HEK293 (cell line): ENCODE data around the gene C4orf50.

ENCODE experiments used
- CTCF ChIA-PET: fragments of 350-600 bp; formaldehyde crosslinking; extraction: SDS; loops from one replicate; lab custom pipeline; 2021; ENCODE audit warnings: antibody characterized with exemption; lab: Yijun Ruan, JAX
- POLR2A ChIA-PET: fragments of 300-600 bp; formaldehyde crosslinking; extraction: SDS; loops from one replicate; lab custom pipeline; 2020; ENCODE audit warnings: antibody characterized with exemption, inconsistent platforms; lab: Yijun Ruan, JAX
- H3K27ac ChIP-seq: fragments of 200-500 bp; sonication (Bioruptor generic); 2 replicates; pipeline ENCODE4 v1.5.1; 2014; ENCODE audit warnings: low read depth, low read length, control low read depth, inconsistent platforms; ENCODE audit errors: extremely low read depth
- H3K36me3 ChIP-seq, 2 experiments: fragments of 200-500 bp in 1 of 2; sonication (Bioruptor generic) in 1 of 2; 1 replicate in 1 of 2; 2 replicates in 1 of 2; pipeline ENCODE4 v1.5.1; 2014 to 2017; ENCODE audit warnings: inconsistent platforms in 2 of 2, low read length in 2 of 2; ENCODE audit not compliant: control insufficient read depth in 2 of 2, insufficient read depth in 1 of 2
- H3K4me1 ChIP-seq: fragments of 200-500 bp; sonication (Bioruptor generic); 2 replicates; pipeline ENCODE4 v1.5.1; 2014; ENCODE audit warnings: mild to moderate bottlenecking, low read length, inconsistent platforms; ENCODE audit not compliant: control insufficient read depth, insufficient read depth
- H3K4me3 ChIP-seq: 2 replicates; pipeline ENCODE4 v1.5.1; 2011; ENCODE audit warnings: low read depth, mild to moderate bottlenecking, control low read depth, low read length, moderate library complexity
- H3K9me3 ChIP-seq: fragments of 200-500 bp; sonication (Bioruptor generic); 2 replicates; pipeline ENCODE4 v1.5.1; 2014; ENCODE audit warnings: low read depth, low read length, inconsistent platforms; ENCODE audit not compliant: control insufficient read depth, insufficient read depth
- AEBP2 ChIP-seq: fragments of 450-650 bp; formaldehyde crosslinking; IDR thresholded peaks from 2 replicates; pipeline ENCODE4 v1.5.1; 2016; ENCODE audit warnings: missing biosample characterization, missing genetic modification characterization, borderline replicate concordance
- FEZF1 ChIP-seq: fragments of 450-650 bp; formaldehyde crosslinking; IDR thresholded peaks from 2 replicates; pipeline ENCODE4 v1.5.1; 2016; ENCODE audit warnings: missing biosample characterization, missing genetic modification characterization
- GLI2 ChIP-seq: fragments of 450-650 bp; formaldehyde crosslinking; IDR thresholded peaks from 2 replicates; pipeline ENCODE4; 2017; ENCODE audit warnings: missing biosample characterization, missing genetic modification characterization, low read depth, borderline replicate concordance
- KLF9 ChIP-seq: fragments of 450-650 bp; formaldehyde crosslinking; IDR thresholded peaks from 2 replicates; pipeline ENCODE4 v1.5.1; 2016; ENCODE audit warnings: missing biosample characterization, missing genetic modification characterization, low read depth
- PRDM2 ChIP-seq: fragments of 450-650 bp; formaldehyde crosslinking; IDR thresholded peaks from 2 replicates; pipeline ENCODE4 v1.5.1; 2016; ENCODE audit warnings: missing biosample characterization, missing genetic modification characterization, borderline replicate concordance
- PRDM6 ChIP-seq: fragments of 450-650 bp; formaldehyde crosslinking; IDR thresholded peaks from 2 replicates; pipeline ENCODE4 v1.5.1; 2017; ENCODE audit warnings: missing biosample characterization, missing genetic modification characterization
- YY1 ChIP-seq: fragments of 450-650 bp; formaldehyde crosslinking; IDR thresholded peaks from 2 replicates; pipeline ENCODE4 v1.5.1; 2018; ENCODE audit warnings: missing biosample characterization, missing genetic modification characterization
- ZBTB1 ChIP-seq: fragments of 450-650 bp; formaldehyde crosslinking; IDR thresholded peaks from 2 replicates; pipeline ENCODE4 v1.5.1; 2016; ENCODE audit warnings: missing biosample characterization, missing genetic modification characterization
- ZBTB6 ChIP-seq: fragments of 450-650 bp; formaldehyde crosslinking; IDR thresholded peaks from 2 replicates; pipeline ENCODE4 v1.5.1; 2017; ENCODE audit warnings: missing biosample characterization, missing genetic modification characterization
- ZFP41 ChIP-seq: fragments of 450-650 bp; formaldehyde crosslinking; IDR thresholded peaks from 2 replicates; pipeline ENCODE4 v1.5.1; 2016; ENCODE audit warnings: missing biosample characterization, missing genetic modification characterization, borderline replicate concordance
- ZFP69B ChIP-seq: fragments of 450-650 bp; formaldehyde crosslinking; IDR thresholded peaks from 2 replicates; pipeline ENCODE4 v1.5.1; 2016; ENCODE audit warnings: missing biosample characterization, missing genetic modification characterization
- ZNF112 ChIP-seq: fragments of 450-650 bp; formaldehyde crosslinking; IDR thresholded peaks from 2 replicates; pipeline ENCODE4 v1.5.0; 2017; ENCODE audit warnings: missing biosample characterization, missing genetic modification characterization
- ZNF148 ChIP-seq: fragments of 450-650 bp; formaldehyde crosslinking; IDR thresholded peaks from 2 replicates; pipeline ENCODE4 v1.5.0; 2017; ENCODE audit warnings: missing biosample characterization, missing genetic modification characterization, borderline replicate concordance
- ZNF155 ChIP-seq: fragments of 450-650 bp; formaldehyde crosslinking; IDR thresholded peaks from 2 replicates; pipeline ENCODE4 v1.5.1; 2016; ENCODE audit warnings: missing biosample characterization, missing genetic modification characterization
- ZNF19 ChIP-seq: fragments of 450-650 bp; formaldehyde crosslinking; IDR thresholded peaks from 2 replicates; pipeline ENCODE4; 2016; ENCODE audit warnings: missing biosample characterization, missing genetic modification characterization, low read depth
- ZNF274 ChIP-seq, 2 experiments: fragments of 200-500 bp in 1 of 2; fragments of 450-650 bp in 1 of 2; sonication (Bioruptor generic) in 1 of 2; formaldehyde crosslinking in 1 of 2; IDR thresholded peaks; 2 replicates each; pipeline versions ENCODE4 v1.5.1 to v1.6.1; 2014 to 2016; ENCODE audit warnings: borderline replicate concordance in 1 of 2, inconsistent platforms in 1 of 2, low read length in 1 of 2, missing biosample characterization in 1 of 2, missing genetic modification characterization in 1 of 2
- ZNF354C ChIP-seq: fragments of 450-650 bp; formaldehyde crosslinking; IDR thresholded peaks from 2 replicates; pipeline ENCODE4 v1.5.1; 2016; ENCODE audit warnings: missing biosample characterization, missing genetic modification characterization, low read depth, borderline replicate concordance
- ZNF426 ChIP-seq: fragments of 450-650 bp; formaldehyde crosslinking; IDR thresholded peaks from 2 replicates; pipeline ENCODE4 v1.5.1; 2017; ENCODE audit warnings: missing biosample characterization, missing genetic modification characterization, mild to moderate bottlenecking, inconsistent platforms, moderate library complexity
- ZNF48 ChIP-seq: fragments of 450-650 bp; formaldehyde crosslinking; IDR thresholded peaks from 2 replicates; pipeline ENCODE4 v1.5.1; 2016; ENCODE audit warnings: missing biosample characterization, missing genetic modification characterization
- ZNF521 ChIP-seq: fragments of 450-650 bp; formaldehyde crosslinking; IDR thresholded peaks from 2 replicates; pipeline ENCODE4 v1.5.1; 2017; ENCODE audit warnings: missing biosample characterization, mild to moderate bottlenecking, missing genetic modification characterization
- ZNF621 ChIP-seq: fragments of 450-650 bp; formaldehyde crosslinking; IDR thresholded peaks from 2 replicates; pipeline ENCODE4 v1.5.1; 2017; ENCODE audit warnings: missing biosample characterization, missing genetic modification characterization
- ZNF623 ChIP-seq: fragments of 450-650 bp; formaldehyde crosslinking; IDR thresholded peaks from 2 replicates; pipeline ENCODE4 v1.5.1; 2016; ENCODE audit warnings: missing biosample characterization, missing genetic modification characterization
- ZNF747 ChIP-seq: fragments of 450-650 bp; formaldehyde crosslinking; IDR thresholded peaks from 2 replicates; pipeline ENCODE4 v1.5.1; 2016; ENCODE audit warnings: missing biosample characterization, missing genetic modification characterization
- ZSCAN16 ChIP-seq: fragments of 450-650 bp; formaldehyde crosslinking; IDR thresholded peaks from 2 replicates; pipeline ENCODE4 v1.5.1; 2016; ENCODE audit warnings: missing biosample characterization, missing genetic modification characterization

Gene C4orf50

GRCh38 chr4:5900844-5901243 is 117.4 kb downstream of the C4orf50 start:
- ChIA-PET CTCF (no interaction called here), POLR2A (no interaction called here)
- TF ChIP-seq ZNF521 (tag by site-specific recombination), result no peak
- no peak for TF ChIP-seq ZFP41 (tag by site-specific recombination)
- no peak for TF ChIP-seq ZNF155
- no peak for TF ChIP-seq ZNF426 (tag by site-specific recombination)
- no peak for TF ChIP-seq ZNF354C (tag by site-specific recombination)
- TF ChIP-seq KLF9 (tag by site-specific recombination), result no peak
- TF ChIP-seq ZNF621 (tag by site-specific recombination), result no peak
- no peak for TF ChIP-seq ZNF48
- TF ChIP-seq ZBTB1, result no peak
- no peak for TF ChIP-seq ZNF148 (tag by site-specific recombination)
- TF ChIP-seq ZNF274 (IDR thresholded peaks at IDR 0.05; ENCODE audit: low read length), result no peak
- TF ChIP-seq ZNF274 (tag by site-specific recombination; IDR thresholded peaks at IDR 0.05; ENCODE audit: borderline replicate concordance), result no peak
- no peak for TF ChIP-seq AEBP2 (tag by site-specific recombination)
- no peak for TF ChIP-seq PRDM6 (tag by site-specific recombination)
- TF ChIP-seq ZBTB6, result no peak
- TF ChIP-seq ZNF112 (tag by site-specific recombination), result no peak
- no peak for TF ChIP-seq GLI2 (tag by site-specific recombination)
- no peak for TF ChIP-seq ZNF19 (tag by site-specific recombination)
- no peak for TF ChIP-seq FEZF1 (tag by site-specific recombination)
- Histone ChIP-seq H3K27ac (no peak overlapping the region), H3K4me1 (no peaks in the 10 kb centered on the region), H3K4me3 (no peak overlapping the region), H3K9me3 (no peaks in the 10 kb centered on the region), H3K36me3 (no peaks in the 10 kb centered on the region)

- Histone ChIP-seq H3K27ac (no peak overlapping the region), H3K4me1 (no peaks in the 10 kb centered on the region), H3K36me3 (no peaks in the 10 kb centered on the region), H3K4me3 (no peak overlapping the region), H3K9me3 (no peaks in the 10 kb centered on the region)
- CTCF ChIA-PET, result no interaction called here
- POLR2A ChIA-PET, result no interaction called here
- TF ChIP-seq ZNF747 (tag by site-specific recombination) (no peak), PRDM2 (no peak), ZNF623 (tag by site-specific recombination) (no peak), ZFP69B (no peak), ZSCAN16 (tag by site-specific recombination) (no peak), YY1 (tag by site-specific recombination) (no peak)
Measured at GRCh38 chr4:5899881-5900280, 118.3 kb downstream of the C4orf50 start.
